Parathyroid adenoma (tissue), 2 donors: ENCODE data around the gene ODF4.

Experiments
- H2AFZ ChIP-seq: fragments of 300-600 bp; sonication (generic); one replicate; pipeline ENCODE4 v1.7.0; 2017; ENCODE audit warnings: antibody characterized with exemption, mild to moderate bottlenecking
- H3K27ac ChIP-seq: fragments of 300-600 bp; sonication (generic); one replicate; pipeline ENCODE4 v1.7.0; 2017
- H3K27me3 ChIP-seq: fragments of 300-600 bp; sonication (generic); one replicate; pipeline ENCODE4 v1.7.0; 2017; ENCODE audit warnings: low read length; ENCODE audit not compliant: control insufficient read depth, insufficient read depth
- H3K36me3 ChIP-seq: fragments of 300-600 bp; sonication (generic); one replicate; pipeline ENCODE4 v1.7.0; 2017; ENCODE audit warnings: low read length; ENCODE audit not compliant: control insufficient read depth, insufficient read depth
- H3K4me1 ChIP-seq: fragments of 300-600 bp; sonication (generic); one replicate; pipeline ENCODE4 v1.7.0; 2017; ENCODE audit warnings: control low read depth
- H3K4me2 ChIP-seq: fragments of 300-600 bp; sonication (generic); one replicate; pipeline ENCODE4 v1.7.0; 2017; ENCODE audit warnings: low read length
- H3K4me3 ChIP-seq: fragments of 300-600 bp; sonication (generic); one replicate; pipeline ENCODE4 v1.7.0; 2017; ENCODE audit warnings: low read depth, low read length
- H3K79me2 ChIP-seq: fragments of 300-600 bp; sonication (generic); one replicate; pipeline ENCODE4 v1.7.0; 2017; ENCODE audit warnings: control low read depth
- H3K9ac ChIP-seq: fragments of 300-600 bp; sonication (generic); one replicate; pipeline ENCODE4 v1.7.0; 2017; ENCODE audit warnings: mild to moderate bottlenecking
- H3K9me3 ChIP-seq: fragments of 300-600 bp; sonication (generic); one replicate; pipeline ENCODE4 v1.7.0; 2017; ENCODE audit warnings: low read length; ENCODE audit not compliant: control insufficient read depth
- TF ChIP-seq, protein P1 (sequence below): fragments of 300-600 bp; sonication (generic); IDR thresholded peaks from one replicate; pipeline ENCODE4 v1.7.0; 2017; ENCODE audit warnings: antibody characterized with exemption, mild to moderate bottlenecking
- donor health status: primary hyperparathyroidism.

The ODF4 gene

DNA sequence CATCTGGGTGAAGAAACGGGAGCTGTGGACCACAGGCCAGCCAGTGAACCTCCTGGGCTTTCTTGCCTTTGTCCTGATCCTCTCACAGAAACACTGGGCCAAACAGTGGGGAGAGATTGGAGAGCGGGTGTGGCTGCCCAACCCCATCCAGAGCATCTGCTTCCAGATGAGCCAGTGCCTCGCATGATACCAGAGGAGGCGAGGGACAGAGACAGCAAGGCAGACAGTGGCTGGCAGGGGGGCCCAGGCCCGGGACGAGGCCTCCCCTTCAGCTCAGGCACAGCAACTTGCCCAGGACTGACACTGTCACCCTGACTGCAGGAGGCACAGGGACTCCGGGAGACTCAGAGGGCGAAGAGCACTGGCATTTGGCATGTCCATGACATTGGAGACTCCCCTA lies 17.6 kb upstream of the ODF4 start:
- Histone ChIP-seq H3K4me1 (no peaks in the 10 kb centered on the region), H3K36me3 (no peaks in the 10 kb centered on the region)

DNA sequence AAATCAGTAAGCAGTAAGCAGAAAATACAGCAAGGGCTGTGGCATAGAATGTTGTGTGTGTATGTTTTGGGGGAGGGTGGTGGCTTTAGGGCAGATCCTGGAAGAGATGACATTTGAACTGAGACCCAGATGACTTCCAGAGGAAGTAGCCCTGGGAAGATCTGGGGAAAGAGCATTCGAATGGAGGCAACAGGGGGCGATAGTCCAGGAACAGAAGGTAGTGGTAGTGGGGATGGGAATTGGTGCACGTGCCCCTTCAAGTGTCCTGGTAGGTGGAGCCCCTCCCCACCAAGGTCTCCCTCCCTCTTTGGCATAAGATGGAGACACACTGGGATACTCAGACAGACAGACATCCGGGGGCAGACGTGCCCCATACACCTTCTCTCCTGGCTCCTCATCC lies 15.5 kb upstream of the ODF4 start:
- H3K27me3 ChIP-seq = no peaks in the 10 kb centered on the region
- no peak overlapping the region for H3K4me3 ChIP-seq
- no peak overlapping the region for H3K9ac ChIP-seq
- no peaks in the 10 kb centered on the region for H3K79me2 ChIP-seq
- H3K9me3 ChIP-seq = no peaks in the 10 kb centered on the region
- no peak overlapping the region for H2AFZ ChIP-seq
- no peaks in the 10 kb centered on the region for H3K4me1 ChIP-seq
- H3K4me2 ChIP-seq = peak overlapping the region; percentile 40
- H3K27ac ChIP-seq = no peak overlapping the region
- no peaks in the 10 kb centered on the region for H3K36me3 ChIP-seq
- TF ChIP-seq, protein P1, sequence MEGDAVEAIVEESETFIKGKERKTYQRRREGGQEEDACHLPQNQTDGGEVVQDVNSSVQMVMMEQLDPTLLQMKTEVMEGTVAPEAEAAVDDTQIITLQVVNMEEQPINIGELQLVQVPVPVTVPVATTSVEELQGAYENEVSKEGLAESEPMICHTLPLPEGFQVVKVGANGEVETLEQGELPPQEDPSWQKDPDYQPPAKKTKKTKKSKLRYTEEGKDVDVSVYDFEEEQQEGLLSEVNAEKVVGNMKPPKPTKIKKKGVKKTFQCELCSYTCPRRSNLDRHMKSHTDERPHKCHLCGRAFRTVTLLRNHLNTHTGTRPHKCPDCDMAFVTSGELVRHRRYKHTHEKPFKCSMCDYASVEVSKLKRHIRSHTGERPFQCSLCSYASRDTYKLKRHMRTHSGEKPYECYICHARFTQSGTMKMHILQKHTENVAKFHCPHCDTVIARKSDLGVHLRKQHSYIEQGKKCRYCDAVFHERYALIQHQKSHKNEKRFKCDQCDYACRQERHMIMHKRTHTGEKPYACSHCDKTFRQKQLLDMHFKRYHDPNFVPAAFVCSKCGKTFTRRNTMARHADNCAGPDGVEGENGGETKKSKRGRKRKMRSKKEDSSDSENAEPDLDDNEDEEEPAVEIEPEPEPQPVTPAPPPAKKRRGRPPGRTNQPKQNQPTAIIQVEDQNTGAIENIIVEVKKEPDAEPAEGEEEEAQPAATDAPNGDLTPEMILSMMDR = no peak

More for the DNA sequence above, 17.6 kb upstream of the ODF4 start:
- Histone ChIP-seq H3K4me3 (no peak overlapping the region), H3K4me2 (no peak overlapping the region), H3K79me2 (no peaks in the 10 kb centered on the region), H3K27me3 (no peaks in the 10 kb centered on the region), H3K9ac (no peak overlapping the region), H3K27ac (no peak overlapping the region), H3K9me3 (no peaks in the 10 kb centered on the region), H2AFZ (no peak overlapping the region)
- TF ChIP-seq, protein P1 = no peak

DNA sequence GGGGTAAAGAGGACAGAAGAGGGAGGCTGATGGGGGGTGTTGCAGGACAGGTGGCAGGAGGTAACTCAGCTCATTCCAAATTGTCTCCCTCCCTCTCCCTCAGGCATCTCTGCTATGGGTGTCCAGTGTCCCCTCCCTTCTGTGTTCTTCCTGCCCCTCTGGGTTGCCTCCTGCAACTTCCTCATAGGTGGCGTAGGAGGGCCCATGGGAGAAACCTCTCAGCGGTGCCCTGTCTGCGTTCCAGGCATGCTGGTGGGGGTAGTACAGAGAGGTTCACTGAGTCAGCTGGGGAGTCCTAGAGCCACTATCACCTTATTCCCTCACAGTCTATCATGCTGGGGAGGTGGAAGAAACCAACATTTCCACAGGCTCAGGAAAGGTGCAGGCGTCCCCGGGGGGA lies 14.7 kb upstream of the ODF4 start:
- no peaks in the 10 kb centered on the region for H3K27me3 ChIP-seq
- H3K9me3 ChIP-seq = no peaks in the 10 kb centered on the region
- H3K27ac ChIP-seq = no peak overlapping the region
- TF ChIP-seq, protein P1 = no peak
- H3K9ac ChIP-seq = no peak overlapping the region
- no peak overlapping the region for H3K4me3 ChIP-seq
- no peaks in the 10 kb centered on the region for H3K36me3 ChIP-seq
- H3K4me2 ChIP-seq = no peak overlapping the region
- H3K4me1 ChIP-seq = no peaks in the 10 kb centered on the region
- no peaks in the 10 kb centered on the region for H3K79me2 ChIP-seq
- no peak overlapping the region for H2AFZ ChIP-seq

DNA sequence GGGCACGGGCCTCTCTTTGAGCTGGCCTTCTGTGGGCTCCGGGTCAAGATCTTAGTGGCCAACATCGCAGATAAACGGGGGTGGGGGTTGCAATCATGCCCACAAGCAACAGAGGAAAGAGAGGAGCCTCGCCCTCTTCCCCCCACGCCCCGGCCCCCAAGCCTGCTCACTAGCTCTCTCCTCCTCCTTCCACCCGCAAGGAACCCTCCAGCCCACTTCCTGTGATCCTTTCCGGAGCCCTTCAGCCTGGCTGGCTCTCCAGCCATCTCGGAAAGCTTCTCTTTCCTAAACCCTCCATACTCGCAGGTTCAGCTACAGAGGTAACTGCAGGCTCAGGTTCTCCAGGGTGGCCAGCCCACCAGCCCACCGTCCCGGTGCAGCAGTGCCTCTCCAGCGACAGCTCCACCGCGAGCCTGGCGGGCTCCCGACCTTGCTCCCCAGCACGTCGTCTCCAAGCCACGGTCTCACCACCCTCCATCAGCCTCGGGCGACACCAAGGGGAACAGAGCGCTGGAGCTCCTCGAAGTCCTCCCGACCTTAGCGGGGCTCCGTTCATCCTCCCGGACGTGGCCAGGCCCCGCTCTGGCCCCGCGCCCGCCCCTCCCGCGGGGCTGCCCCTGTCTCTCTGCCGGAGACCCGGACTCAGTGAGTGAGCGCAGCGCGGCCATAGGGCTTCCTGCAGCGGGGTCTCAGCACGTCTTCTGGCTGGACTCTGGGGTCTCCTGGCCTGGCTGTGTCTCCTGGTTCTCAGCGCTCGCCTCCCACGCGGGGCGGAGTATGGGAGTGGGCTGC lies 12.9 kb upstream of the ODF4 start:
- Histone ChIP-seq H2AFZ (peak overlapping the region; percentile 83), H3K27me3 (no peaks in the 10 kb centered on the region), H3K27ac (no peak overlapping the region), H3K4me1 (no peaks in the 10 kb centered on the region), H3K4me2 (peak overlapping the region; percentile 69), H3K9me3 (no peaks in the 10 kb centered on the region), H3K9ac (no peak overlapping the region), H3K36me3 (no peaks in the 10 kb centered on the region), H3K79me2 (no peaks in the 10 kb centered on the region), H3K4me3 (peak overlapping the region; percentile 49)
- TF ChIP-seq, protein P1 = no peak

DNA sequence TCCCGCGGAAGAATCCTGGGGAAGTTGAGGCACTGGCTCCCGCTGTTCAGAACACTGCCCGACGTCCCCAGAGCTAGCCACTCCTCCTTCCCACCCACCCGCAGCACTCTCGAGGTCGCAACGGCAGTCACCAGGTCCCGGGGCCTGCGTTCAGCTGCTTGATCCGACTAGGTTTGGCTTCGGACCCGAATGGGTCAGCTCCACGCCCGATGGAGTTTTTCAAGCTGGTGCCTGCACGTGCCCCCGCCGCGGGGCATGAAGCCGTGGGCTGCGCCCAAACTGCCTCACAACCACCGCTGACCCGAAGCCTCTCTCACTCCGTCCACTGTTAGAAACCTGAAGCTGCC lies 12.4 kb upstream of the ODF4 start:
- TF ChIP-seq, protein P1 = no peak
- H3K4me2 ChIP-seq = peak overlapping the region; percentile 69
- H3K27me3 ChIP-seq = no peaks in the 10 kb centered on the region
- no peak overlapping the region for H3K27ac ChIP-seq
- peak overlapping the region; percentile 49 for H3K4me3 ChIP-seq
- no peaks in the 10 kb centered on the region for H3K4me1 ChIP-seq
- H3K9me3 ChIP-seq = no peaks in the 10 kb centered on the region
- H3K36me3 ChIP-seq = no peaks in the 10 kb centered on the region
- H3K79me2 ChIP-seq = no peaks in the 10 kb centered on the region
- no peak overlapping the region for H3K9ac ChIP-seq
- H2AFZ ChIP-seq = peak overlapping the region; percentile 83
